Ovary (tissue), 9 donors: ENCODE measurements around the gene S1PR5. TPM values are rescaled to one million over a fixed set of nuclear protein-coding genes. Genes with fewer than 3 reads are reported as not detected.
A peak's percentile ranks its signal among the peaks of the same experiment; 100 is the strongest.

ENCODE experiments used
- DNase-seq, 5 donors: peaks; one replicate each; pipeline ENCODE4 v3.0.0-alpha.2; 2019 to 2020
- H3K27ac ChIP-seq, 2 donors: fragments of 200-600 bp; one replicate each; pipeline versions ENCODE4 v1.5.1 to v1.8.0; 2019 to 2022
- H3K27me3 ChIP-seq: fragments of 200-600 bp; one replicate; pipeline ENCODE4 v1.8.0; 2022
- H3K36me3 ChIP-seq: fragments of 200-600 bp; sonication (generic); one replicate; pipeline ENCODE4 v1.5.1; 2019
- H3K4me1 ChIP-seq: one replicate; pipeline ENCODE4 v1.8.1; 2013; ENCODE audit warnings: mild to moderate bottlenecking, moderate library complexity; ENCODE audit not compliant: insufficient read depth
- H3K4me3 ChIP-seq: fragments of 200-600 bp; sonication (generic); one replicate; pipeline ENCODE4 v1.5.1; 2017
- H3K9me3 ChIP-seq, 2 donors: fragments of 200-600 bp in 1 of 2; sonication (generic) in 1 of 2; one replicate each; pipeline versions ENCODE4 v1.5.1 to v1.8.1; 2013 to 2019; ENCODE audit warnings: mild to moderate bottlenecking in 1 of 2, moderate library complexity in 1 of 2
- EP300 ChIP-seq: sonication (generic); formaldehyde crosslinking; IDR thresholded peaks from one replicate; pipeline ENCODE4 v1.6.1; 2017; ENCODE audit warnings: antibody characterized with exemption
- POLR2A ChIP-seq: fragments of 450-650 bp; IDR thresholded peaks from one replicate; pipeline ENCODE4 v1.6.1; 2017; ENCODE audit warnings: antibody characterized with exemption, mild to moderate bottlenecking, moderate library complexity
- WGBS, 3 donors: extraction: QIAGEN DNeasy Blood & Tissue Kit in 1 of 3; methylation state at CpG; one replicate each; pipeline versions ENCODE4 v1.1.5 to v1.1.7; 2013 to 2017; 5-methylcytosine and 5-hydroxymethylcytosine counted together
- intact Hi-C, 4 donors: fragments of 100-400 bp; cut with DNase I; formaldehyde crosslinking; loops; one replicate each; pipeline versions ENCODE4 v1.11.0 to v1.15.1; 2022 to 2023
- polyA plus RNA-seq, 2 donors: library from polyadenylated mRNA; stranded (reverse); fragments of 200-250 nt in 1 of 2; fragments of 350-450 nt in 1 of 2; fragmentation: Illumina TruSeq in 1 of 2; extraction: RNeasy Lipid Tissue Mini Kit (QIAGEN cat#74804) in 1 of 2; gene quantifications; one replicate each; pipeline ENCODE4 v1.2.3, GENCODE V29; 2013 to 2014
- total RNA-seq, 7 donors: library from RNA; depleted of rRNA in 2 of 7; stranded (reverse); fragments of >200 nt in 2 of 7; fragmentation: NEBNext Ultra II Directional in 3 of 7; extraction: Animal tissue kit (Norgen Biotek cat#: 25700) in 3 of 7; gene quantifications; one replicate each; pipeline versions ENCODE4 v1.1.0 to v1.2.4, GENCODE V29; 2016 to 2023
- TF ChIP-seq, protein P1 (sequence below), 3 donors: fragments of 450-650 bp in 2 of 3; fragments of 200-600 bp in 1 of 3; IDR thresholded peaks; one replicate each; pipeline versions ENCODE4 v1.5.1 to v1.8.0; 2016 to 2022; ENCODE audit warnings: antibody characterized with exemption in 3 of 3, mild to moderate bottlenecking in 1 of 3
- donor health status: DM: no; HTN: no; CAD: no; lungs with moderate emphysema.
- donor health status: DM: no; HTN: no; CAD: no.
- donor health status: Bipolar disorder and iron deficiency.
- donor health status: DM: yes; HTN: yes; CAD: no.
- donor health status: DM: no; HTN: no; CAD: no.
- donor health status: DM: yes; HTN: yes; CAD: no.

The S1PR5 gene
- total and polyA plus RNA-seq, 9 donors = 0.12 to 1.4 (median 0.34) TPM; not detected in 1

DNA sequence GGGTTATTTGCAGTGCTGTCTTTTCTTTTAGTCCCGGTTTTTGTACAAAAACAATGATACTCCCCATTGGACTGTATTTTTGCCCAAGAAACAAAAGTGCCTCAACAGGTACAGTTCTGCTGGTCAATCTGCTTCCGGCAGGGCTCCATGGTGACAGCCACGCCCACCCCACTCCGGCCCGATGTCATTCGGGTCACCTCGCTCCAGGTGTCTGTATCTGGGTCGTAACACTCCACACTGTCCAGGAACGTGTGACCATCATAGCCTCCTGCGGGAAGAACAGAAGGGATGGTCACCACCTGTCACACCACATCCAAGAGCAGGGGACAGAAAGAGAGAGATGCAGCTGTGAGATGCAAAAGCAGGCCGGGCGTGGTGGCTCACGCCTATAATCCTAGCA, 30.7 kb downstream of the S1PR5 start:
- Histone ChIP-seq H3K27ac (no peak overlapping the region), H3K36me3 (no peaks in the 10 kb centered on the region), H3K4me3 (no peak overlapping the region), H3K4me1 (no peaks in the 10 kb centered on the region), H3K9me3 (no peaks in the 10 kb centered on the region), H3K27me3 (no peaks in the 10 kb centered on the region)
- intact Hi-C loops = no loop called here
- no peak for DNase-seq
- WGBS, 3 donors = 76 to 83% (median 81%) methylated on average over 13 of the region's 13 CpGs
- TF ChIP-seq EP300 (no peak), POLR2A (no peak)

DNA sequence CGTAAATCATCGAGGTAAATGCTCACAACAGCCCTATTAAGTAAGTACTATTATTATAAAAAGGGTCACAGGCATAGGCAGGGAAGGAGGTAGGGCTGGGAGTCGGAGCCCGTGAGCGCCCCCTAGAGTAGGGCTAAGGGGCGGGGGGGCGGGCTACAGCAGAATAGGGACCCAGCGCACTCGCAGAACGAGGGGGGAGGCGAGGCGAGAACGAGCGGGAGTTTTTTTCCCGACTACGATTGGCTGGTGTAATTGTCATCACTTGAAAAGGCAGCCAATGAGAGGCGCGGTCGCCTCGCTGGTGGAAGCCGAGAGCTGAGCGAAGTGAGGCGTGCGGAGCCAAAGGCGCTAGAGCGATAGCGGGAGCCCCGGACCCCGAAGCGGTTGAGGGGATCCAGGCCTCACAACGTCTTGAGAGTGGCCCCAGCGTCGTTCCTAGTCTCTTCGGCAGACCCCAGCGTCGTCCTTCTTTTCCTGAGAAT, 38.3 kb downstream of the S1PR5 start:
- no peaks in the 10 kb centered on the region for H3K9me3 ChIP-seq
- TF ChIP-seq POLR2A (peak; percentile 27), EP300 (no peak)
- TF ChIP-seq, protein P1, sequence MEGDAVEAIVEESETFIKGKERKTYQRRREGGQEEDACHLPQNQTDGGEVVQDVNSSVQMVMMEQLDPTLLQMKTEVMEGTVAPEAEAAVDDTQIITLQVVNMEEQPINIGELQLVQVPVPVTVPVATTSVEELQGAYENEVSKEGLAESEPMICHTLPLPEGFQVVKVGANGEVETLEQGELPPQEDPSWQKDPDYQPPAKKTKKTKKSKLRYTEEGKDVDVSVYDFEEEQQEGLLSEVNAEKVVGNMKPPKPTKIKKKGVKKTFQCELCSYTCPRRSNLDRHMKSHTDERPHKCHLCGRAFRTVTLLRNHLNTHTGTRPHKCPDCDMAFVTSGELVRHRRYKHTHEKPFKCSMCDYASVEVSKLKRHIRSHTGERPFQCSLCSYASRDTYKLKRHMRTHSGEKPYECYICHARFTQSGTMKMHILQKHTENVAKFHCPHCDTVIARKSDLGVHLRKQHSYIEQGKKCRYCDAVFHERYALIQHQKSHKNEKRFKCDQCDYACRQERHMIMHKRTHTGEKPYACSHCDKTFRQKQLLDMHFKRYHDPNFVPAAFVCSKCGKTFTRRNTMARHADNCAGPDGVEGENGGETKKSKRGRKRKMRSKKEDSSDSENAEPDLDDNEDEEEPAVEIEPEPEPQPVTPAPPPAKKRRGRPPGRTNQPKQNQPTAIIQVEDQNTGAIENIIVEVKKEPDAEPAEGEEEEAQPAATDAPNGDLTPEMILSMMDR (IDR thresholded peaks at IDR 0.05) = peak in 2 of 3 donors; percentile 33 to 74
- H3K27ac ChIP-seq = peak overlapping the region in 1 of 2 donors; percentile 41
- peak; percentile 87 to 94 (median 90) for DNase-seq
- H3K4me1 ChIP-seq = no peaks in the 10 kb centered on the region
- 0 to 2% (median 1%) methylated on average over 36 of the region's 36 CpGs for WGBS, 3 donors
- H3K4me3 ChIP-seq = peak overlapping the region; percentile 40
- intact Hi-C loops = no loop called here
- no peaks in the 10 kb centered on the region for H3K27me3 ChIP-seq
- no peaks in the 10 kb centered on the region for H3K36me3 ChIP-seq

DNA sequence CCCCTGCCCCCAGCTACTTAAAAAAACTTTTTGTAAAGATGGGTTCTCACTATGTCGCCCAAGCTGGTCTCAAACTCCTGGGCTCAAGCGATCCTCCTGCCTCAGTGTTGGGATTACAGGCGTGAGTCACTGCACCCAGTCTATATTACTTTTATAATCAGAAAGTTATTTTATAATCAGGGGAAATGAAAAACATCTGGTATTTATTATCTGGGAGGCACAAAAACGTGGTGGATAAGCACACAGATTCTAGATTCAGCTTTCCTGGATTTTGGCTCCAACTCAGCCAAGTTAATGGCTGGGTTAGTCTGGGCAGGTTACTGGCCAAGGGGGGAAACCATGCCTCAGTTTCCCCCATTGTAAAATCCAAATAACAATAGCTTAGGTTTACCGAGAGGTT, 38.8 kb downstream of the S1PR5 start:
- no peaks in the 10 kb centered on the region for H3K27me3 ChIP-seq
- TF ChIP-seq POLR2A (no peak), EP300 (no peak)
- TF ChIP-seq, protein P1 (IDR thresholded peaks at IDR 0.05) = no peak
- H3K4me3 ChIP-seq = peak overlapping the region; percentile 40
- H3K4me1 ChIP-seq = no peaks in the 10 kb centered on the region
- H3K27ac ChIP-seq = no peak overlapping the region
- WGBS, 3 donors = 18 to 22% (median 20%) methylated on average over 5 of the region's 5 CpGs
- H3K36me3 ChIP-seq = no peaks in the 10 kb centered on the region
- no peaks in the 10 kb centered on the region for H3K9me3 ChIP-seq
- DNase-seq = no peak
- intact Hi-C loops = no loop called here

DNA sequence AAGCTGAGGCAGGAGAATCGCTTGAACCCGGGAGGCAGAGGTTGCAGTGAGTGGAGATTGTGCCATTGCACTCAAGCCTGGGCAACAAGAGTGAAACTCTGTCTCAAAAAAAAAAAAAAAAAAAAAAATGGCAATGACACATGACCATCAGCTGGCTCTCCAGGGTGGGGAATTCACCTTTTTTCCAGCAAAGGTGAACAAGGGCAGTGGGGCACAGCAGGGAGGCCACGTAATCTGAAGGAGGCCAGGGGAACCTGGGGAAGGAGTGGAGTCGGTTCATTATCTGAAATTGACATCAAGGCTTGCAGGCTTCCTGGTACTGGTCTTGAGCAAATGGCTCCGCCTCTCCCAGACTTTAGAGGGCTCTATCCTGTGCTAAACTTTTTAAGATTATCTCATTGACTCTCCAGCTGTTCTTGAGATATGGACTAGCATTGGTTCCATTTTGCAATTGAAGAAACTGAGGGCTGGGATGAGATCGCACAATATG, 42.2 kb downstream of the S1PR5 start:
- H3K4me3 ChIP-seq = no peak overlapping the region

DNA sequence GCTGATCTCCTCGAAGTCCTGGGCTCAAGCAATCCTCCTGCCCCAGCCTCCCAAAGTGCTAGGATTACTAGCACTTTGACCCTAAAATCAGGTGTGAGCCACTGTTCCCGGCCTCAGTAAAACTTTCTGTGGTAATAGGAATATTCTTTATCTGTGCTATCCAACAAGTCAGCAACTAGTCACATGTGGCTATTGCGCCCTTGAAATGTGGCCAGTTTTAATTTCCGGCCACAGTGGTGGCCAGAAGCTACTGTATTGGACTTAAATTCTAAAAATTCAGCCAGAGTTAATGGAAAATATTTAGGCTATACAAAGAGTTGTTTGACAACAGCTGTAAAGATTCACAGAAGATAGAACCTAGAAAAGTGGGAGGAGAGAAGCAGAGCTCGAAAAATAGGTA, 44.1 kb downstream of the S1PR5 start:
- no peak for TF ChIP-seq POLR2A
- TF ChIP-seq, protein P1 (IDR thresholded peaks at IDR 0.05) = no peak
- no peak for TF ChIP-seq EP300
- H3K9me3 ChIP-seq = no peaks in the 10 kb centered on the region
- no peaks in the 10 kb centered on the region for H3K27me3 ChIP-seq
- DNase-seq = no peak
- no peak overlapping the region for H3K27ac ChIP-seq
- H3K4me1 ChIP-seq = no peaks in the 10 kb centered on the region
- 29 to 48% (median 42%) methylated on average over 5 of the region's 5 CpGs for WGBS, 3 donors
- intact Hi-C loops = no loop called here
- H3K4me3 ChIP-seq = no peak overlapping the region
- no peaks in the 10 kb centered on the region for H3K36me3 ChIP-seq

More for the DNA sequence above, 42.2 kb downstream of the S1PR5 start:
- no peak for DNase-seq
- intact Hi-C loops = no loop called here
- Histone ChIP-seq H3K27ac (no peak overlapping the region), H3K4me1 (no peaks in the 10 kb centered on the region), H3K9me3 (no peaks in the 10 kb centered on the region), H3K27me3 (no peaks in the 10 kb centered on the region), H3K36me3 (no peaks in the 10 kb centered on the region)
- 67 to 69% (median 68%) methylated on average over 6 of the region's 6 CpGs for WGBS, 3 donors
- TF ChIP-seq POLR2A (no peak), EP300 (no peak)
- TF ChIP-seq, protein P1 (IDR thresholded peaks at IDR 0.05) = no peak
